OCI-LY3 (cell line): ENCODE measurements around the gene BCR.

Experiments used
- EZH2phosphoT487 ChIP-seq: fragments of 200-600 bp; shearing (Covaris generic); IDR thresholded peaks from 2 replicates; pipeline ENCODE4 v1.6.1; 2018; ENCODE audit warnings: antibody characterized with exemption, mixed run types, low read depth
- TF ChIP-seq, protein P1 (sequence below): fragments of 200-600, 300-600 bp; sonication (generic); IDR thresholded peaks from 2 replicates; pipeline ENCODE4 v1.5.1; 2014; ENCODE audit warnings: antibody characterized with exemption, low read length, low read depth

DNA sequence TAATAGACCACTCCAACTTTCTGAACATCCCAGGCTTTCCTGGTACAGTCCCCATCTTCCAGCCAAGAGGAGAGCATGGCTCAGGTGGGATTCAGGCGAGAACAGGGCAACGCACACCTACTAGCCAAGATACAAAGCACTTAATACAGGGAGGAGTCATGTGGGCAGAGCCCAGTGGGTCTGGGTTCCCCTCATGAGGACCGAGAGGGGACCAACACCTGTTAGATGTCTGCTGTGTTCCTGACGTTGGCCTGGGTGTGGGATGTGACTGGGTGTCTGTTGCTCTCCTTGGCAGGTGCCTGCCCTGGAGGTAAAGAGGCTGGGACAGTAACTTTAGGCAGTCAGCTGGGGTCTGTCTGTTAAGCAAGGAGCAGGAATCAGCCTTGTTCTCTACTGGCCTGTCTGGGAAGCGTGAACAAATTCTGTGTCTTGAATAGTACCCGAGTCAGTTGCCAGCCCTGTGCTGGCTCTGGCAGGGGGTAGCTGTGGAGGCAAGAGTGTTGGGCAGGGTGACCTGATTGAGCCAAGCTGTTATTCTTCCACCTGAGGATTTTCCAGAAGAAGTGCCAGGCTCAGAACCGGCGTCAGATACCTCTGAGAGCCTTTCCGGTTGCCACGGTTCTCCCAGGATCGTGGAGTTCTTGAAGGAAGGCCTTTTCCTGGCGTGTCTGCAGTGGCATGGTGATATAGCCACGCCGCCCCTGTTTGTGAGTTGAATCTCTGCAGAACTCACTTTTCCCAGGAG lies 56.3 kb downstream of the BCR start:
- TF ChIP-seq, protein P1, sequence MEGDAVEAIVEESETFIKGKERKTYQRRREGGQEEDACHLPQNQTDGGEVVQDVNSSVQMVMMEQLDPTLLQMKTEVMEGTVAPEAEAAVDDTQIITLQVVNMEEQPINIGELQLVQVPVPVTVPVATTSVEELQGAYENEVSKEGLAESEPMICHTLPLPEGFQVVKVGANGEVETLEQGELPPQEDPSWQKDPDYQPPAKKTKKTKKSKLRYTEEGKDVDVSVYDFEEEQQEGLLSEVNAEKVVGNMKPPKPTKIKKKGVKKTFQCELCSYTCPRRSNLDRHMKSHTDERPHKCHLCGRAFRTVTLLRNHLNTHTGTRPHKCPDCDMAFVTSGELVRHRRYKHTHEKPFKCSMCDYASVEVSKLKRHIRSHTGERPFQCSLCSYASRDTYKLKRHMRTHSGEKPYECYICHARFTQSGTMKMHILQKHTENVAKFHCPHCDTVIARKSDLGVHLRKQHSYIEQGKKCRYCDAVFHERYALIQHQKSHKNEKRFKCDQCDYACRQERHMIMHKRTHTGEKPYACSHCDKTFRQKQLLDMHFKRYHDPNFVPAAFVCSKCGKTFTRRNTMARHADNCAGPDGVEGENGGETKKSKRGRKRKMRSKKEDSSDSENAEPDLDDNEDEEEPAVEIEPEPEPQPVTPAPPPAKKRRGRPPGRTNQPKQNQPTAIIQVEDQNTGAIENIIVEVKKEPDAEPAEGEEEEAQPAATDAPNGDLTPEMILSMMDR, result no peak
- TF ChIP-seq EZH2phosphoT487, result no peak
